GM12892 (cell line): ENCODE results near the gene KIAA1217.

Source experiments
- POLR2A ChIP-seq: IDR thresholded peaks from 2 replicates; pipeline ENCODE4 v1.6.1; 2011; ENCODE audit warnings: low read depth, low read length, control low read depth
- POLR2AphosphoS5 ChIP-seq: IDR thresholded peaks from 2 replicates; pipeline ENCODE4 v1.6.1; 2011; ENCODE audit warnings: low read depth, low read length, control low read depth
- TAF1 ChIP-seq: IDR thresholded peaks from 2 replicates; pipeline ENCODE4 v1.6.1; 2011; ENCODE audit warnings: low read depth, mild to moderate bottlenecking, control low read depth, low read length, borderline replicate concordance

DNA sequence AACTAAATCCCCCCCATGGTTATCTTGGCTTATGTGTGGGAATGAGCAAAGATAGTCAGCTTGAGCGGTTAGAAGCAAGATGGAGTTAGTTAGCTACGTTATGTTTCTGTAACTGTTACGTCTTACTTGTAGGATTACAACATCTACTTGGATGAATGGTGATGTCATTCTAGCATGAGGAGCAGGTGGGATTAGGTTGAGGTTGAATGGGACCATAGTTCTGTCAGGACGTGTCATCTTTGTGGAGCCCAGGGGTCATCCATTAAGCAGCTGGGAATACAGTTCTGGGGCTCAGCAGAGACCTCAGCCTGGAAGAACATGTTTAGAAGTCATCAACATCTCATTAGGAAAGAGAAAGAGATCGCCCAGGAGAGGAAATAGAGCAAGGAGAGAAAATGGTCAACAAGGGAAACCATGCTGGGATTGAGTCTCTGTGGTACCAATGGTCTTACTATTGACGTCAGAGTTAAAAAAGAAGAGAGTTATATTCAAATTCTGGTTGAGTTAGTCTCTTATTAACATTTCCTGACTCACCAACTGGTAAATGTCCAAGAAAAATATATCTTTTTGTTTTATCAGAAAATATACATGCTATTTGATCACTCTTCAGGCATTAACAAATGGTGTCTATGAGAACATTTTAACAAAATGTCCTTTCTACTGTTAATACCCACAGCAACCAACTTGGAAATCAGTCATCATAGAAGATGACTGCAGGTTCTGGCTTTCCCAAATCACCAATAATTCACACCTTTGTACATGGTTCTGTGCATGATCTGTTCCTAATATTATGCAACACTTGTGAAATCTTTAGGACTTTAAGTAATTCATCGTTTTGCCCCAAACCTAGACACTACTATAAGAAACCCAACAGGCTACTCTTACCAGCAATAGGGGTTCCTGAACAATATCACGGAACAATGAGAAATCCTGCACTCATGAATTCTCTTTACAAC lies 96.9 kb downstream of the KIAA1217 start:
- TF ChIP-seq POLR2A (no peak), POLR2AphosphoS5 (no peak), TAF1 (no peak)
